Measurements from ENCODE around the gene NFAT5. TPM values are rescaled to one million over a fixed set of nuclear protein-coding genes. Genes with fewer than 3 reads are reported as not detected.

NFAT5 gene, protein sequence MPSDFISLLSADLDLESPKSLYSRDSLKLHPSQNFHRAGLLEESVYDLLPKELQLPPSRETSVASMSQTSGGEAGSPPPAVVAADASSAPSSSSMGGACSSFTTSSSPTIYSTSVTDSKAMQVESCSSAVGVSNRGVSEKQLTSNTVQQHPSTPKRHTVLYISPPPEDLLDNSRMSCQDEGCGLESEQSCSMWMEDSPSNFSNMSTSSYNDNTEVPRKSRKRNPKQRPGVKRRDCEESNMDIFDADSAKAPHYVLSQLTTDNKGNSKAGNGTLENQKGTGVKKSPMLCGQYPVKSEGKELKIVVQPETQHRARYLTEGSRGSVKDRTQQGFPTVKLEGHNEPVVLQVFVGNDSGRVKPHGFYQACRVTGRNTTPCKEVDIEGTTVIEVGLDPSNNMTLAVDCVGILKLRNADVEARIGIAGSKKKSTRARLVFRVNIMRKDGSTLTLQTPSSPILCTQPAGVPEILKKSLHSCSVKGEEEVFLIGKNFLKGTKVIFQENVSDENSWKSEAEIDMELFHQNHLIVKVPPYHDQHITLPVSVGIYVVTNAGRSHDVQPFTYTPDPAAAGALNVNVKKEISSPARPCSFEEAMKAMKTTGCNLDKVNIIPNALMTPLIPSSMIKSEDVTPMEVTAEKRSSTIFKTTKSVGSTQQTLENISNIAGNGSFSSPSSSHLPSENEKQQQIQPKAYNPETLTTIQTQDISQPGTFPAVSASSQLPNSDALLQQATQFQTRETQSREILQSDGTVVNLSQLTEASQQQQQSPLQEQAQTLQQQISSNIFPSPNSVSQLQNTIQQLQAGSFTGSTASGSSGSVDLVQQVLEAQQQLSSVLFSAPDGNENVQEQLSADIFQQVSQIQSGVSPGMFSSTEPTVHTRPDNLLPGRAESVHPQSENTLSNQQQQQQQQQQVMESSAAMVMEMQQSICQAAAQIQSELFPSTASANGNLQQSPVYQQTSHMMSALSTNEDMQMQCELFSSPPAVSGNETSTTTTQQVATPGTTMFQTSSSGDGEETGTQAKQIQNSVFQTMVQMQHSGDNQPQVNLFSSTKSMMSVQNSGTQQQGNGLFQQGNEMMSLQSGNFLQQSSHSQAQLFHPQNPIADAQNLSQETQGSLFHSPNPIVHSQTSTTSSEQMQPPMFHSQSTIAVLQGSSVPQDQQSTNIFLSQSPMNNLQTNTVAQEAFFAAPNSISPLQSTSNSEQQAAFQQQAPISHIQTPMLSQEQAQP (N-terminal part only)
- 22.3 and 28.0 TPM in 2 replicates for total RNA-seq

GRCh38 chr16:69565671-69566239 is at the start of gene NFAT5:
NFAT5 (plus strand) TSS chr16:69565966; CDS start chr16:69566302, 336 bp downstream.

GRCh38 chr16:69726313-69727060 is 160.7 kb downstream of the NFAT5 start, which contains the start of gene NQO1:
NQO1 (minus strand) TSS chr16:69726560; CDS start chr16:69726439, 121 bp downstream.

Other genes with a start within 250 kb of the NFAT5 start
- 14.8 and 17.0 TPM in 2 replicates for gene PDF, start 235.4 kb upstream of the NFAT5 start, total RNA-seq
- 42.7 and 52.4 TPM in 2 replicates for gene COG8, start 226.4 kb upstream of the NFAT5 start, total RNA-seq
- 13.4 and 18.2 TPM in 2 replicates for gene NIP7, start 226.2 kb upstream of the NFAT5 start, total RNA-seq
- not detected in 2 replicates for gene TMED6, start 214.2 kb upstream of the NFAT5 start, total RNA-seq
- 14.0 and 16.2 TPM in 2 replicates for gene TERF2, start 180.0 kb upstream of the NFAT5 start, total RNA-seq
- gene CYB5B, start 141.3 kb upstream of the NFAT5 start, total RNA-seq = 26.5 and 33.2 TPM in 2 replicates
- gene NQO1, start 160.6 kb downstream of the NFAT5 start, total RNA-seq = 418 and 429 TPM in 2 replicates
- gene NOB1, start 189.0 kb downstream of the NFAT5 start, total RNA-seq = 58.0 and 65.7 TPM in 2 replicates
- 13.8 and 16.7 TPM in 2 replicates for gene WWP2, start 196.4 kb downstream of the NFAT5 start, total RNA-seq

Data from cardiac ventricle fibroblast (primary cell).